Bronchial epithelial cell (primary cell): Measurements from ENCODE around the gene GPALPP1. TPM values are rescaled to one million over a fixed set of nuclear protein-coding genes. Genes with fewer than 3 reads are reported as not detected.

Experiments
- DNase-seq: peaks from one replicate; pipeline ENCODE4 v3.0.0-alpha.2; 2010; ENCODE audit warnings: low read depth
- FAIRE-seq: peaks from 2 replicates; lab custom pipeline; 2011; peaks lifted over from hg19 to GRCh38; lab: Jason Lieb, UNC
- H3K27me3 ChIP-seq: 2 replicates; pipeline ENCODE4 v1.5.1; 2011; ENCODE audit warnings: low read length; ENCODE audit not compliant: control insufficient read depth, insufficient read depth
- H3K36me3 ChIP-seq: 2 replicates; pipeline ENCODE4 v1.5.1; 2011; ENCODE audit warnings: low read length; ENCODE audit not compliant: control insufficient read depth, insufficient read depth
- H3K4me3 ChIP-seq: 2 replicates; pipeline ENCODE4 v1.5.1; 2011; ENCODE audit warnings: mild to moderate bottlenecking, low read depth, low read length, control low read depth
- CTCF ChIP-seq: IDR thresholded peaks from 2 replicates; pipeline ENCODE4 v1.5.1; 2011; ENCODE audit warnings: mild to moderate bottlenecking, moderate library complexity, low read length, control low read depth, inconsistent platforms; ENCODE audit not compliant: insufficient read depth, severe bottlenecking
- total RNA-seq: library from RNA; depleted of rRNA; stranded (reverse); fragments of >200 nt; gene quantifications from 2 replicates; pipeline ENCODE4 v1.2.1, GENCODE V29; 2014

The GPALPP1 gene
- total RNA-seq, 1 donor from 2014 or later = 16.1 TPM

GRCh38 chr13:45047394-45048310 is 58.3 kb downstream of the GPALPP1 start:
- peak overlapping the region; percentile 41 for H3K4me3 ChIP-seq
- DNase-seq (peak; percentile 77), FAIRE-seq (no peak)
- H3K27me3 ChIP-seq = no peaks in the 10 kb centered on the region
- peak; percentile 91 for TF ChIP-seq CTCF
- H3K36me3 ChIP-seq = no peaks in the 10 kb centered on the region

- no peak overlapping the region for H3K4me3 ChIP-seq
- FAIRE-seq (no peak), DNase-seq (no peak)
- no peak for TF ChIP-seq CTCF
- H3K27me3 ChIP-seq = no peaks in the 10 kb centered on the region
- no peaks in the 10 kb centered on the region for H3K36me3 ChIP-seq
These were observed 59.6 kb downstream of the GPALPP1 start for GRCh38 chr13:45048890-45049407.

- no peak for FAIRE-seq
- H3K36me3 ChIP-seq = no peaks in the 10 kb centered on the region
- TF ChIP-seq CTCF = no peak
- DNase-seq = no peak
- no peaks in the 10 kb centered on the region for H3K27me3 ChIP-seq
- H3K4me3 ChIP-seq = no peak overlapping the region
These were observed 60.1 kb downstream of the GPALPP1 start for GRCh38 chr13:45049478-45049877.

GRCh38 chr13:45051315-45051714 is 62.0 kb downstream of the GPALPP1 start:
- Histone ChIP-seq H3K36me3 (no peaks in the 10 kb centered on the region), H3K4me3 (no peak overlapping the region), H3K27me3 (no peaks in the 10 kb centered on the region)
- DNase-seq = no peak
- no peak for FAIRE-seq
- TF ChIP-seq CTCF = no peak

- no peak for TF ChIP-seq CTCF
- DNase-seq (peak; percentile 98), FAIRE-seq (peak; percentile 83)
- H3K27me3 ChIP-seq = no peaks in the 10 kb centered on the region
- no peaks in the 10 kb centered on the region for H3K36me3 ChIP-seq
- no peak overlapping the region for H3K4me3 ChIP-seq
These were observed 66.0 kb downstream of the GPALPP1 start for GRCh38 chr13:45055198-45055901.
